Right lobe of liver (tissue), 4 donors: ENCODE measurements around the gene PLXNA2.

Experiments used
- CTCF ChIP-seq, 4 donors: fragments of 200-600 bp in 3 of 4; fragments of 450-650 bp in 1 of 4; IDR thresholded peaks; one replicate each; pipeline versions ENCODE4 v1.5.1 to v1.8.0; 2016 to 2022; ENCODE audit warnings: antibody characterized with exemption in 4 of 4, mild to moderate bottlenecking in 2 of 4
- POLR2A ChIP-seq: fragments of 450-650 bp; IDR thresholded peaks from one replicate; pipeline ENCODE4 v1.6.1; 2017; ENCODE audit warnings: antibody characterized with exemption, mild to moderate bottlenecking
- donor health status: DM: no; HTN: no; CAD: no.
- donor health status: DM: no; HTN: no; CAD: no.
- donor health status: DM: no; HTN: yes; CAD: no.

- TF ChIP-seq POLR2A (no peak), CTCF (IDR thresholded peaks at IDR 0.05) (no peak)
These were observed 83.8 kb downstream of the PLXNA2 start for GRCh38 chr1:208160259-208160819.
